ENCODE measurements around the gene NBAS. TPM values are rescaled to one million over a fixed set of nuclear protein-coding genes. Genes with fewer than 3 reads are reported as not detected.

Gene NBAS
- total RNA-seq, 1 donor from 2014 or later = 51.3 TPM

Other genes starting within 250 kb of the NBAS start
- 75.4 TPM for gene DDX1, start 30.5 kb upstream of the NBAS start, total RNA-seq